Activated CD8-positive, alpha-beta memory T cell treated with anti-CD3 and anti-CD28 coated beads, Interleukin-2, amount 50 U/mL, for 24 hours (primary cell): Measurements from ENCODE around the gene STUM.
"Not testable (repeated sequence)": the region's sequence is repeated elsewhere in the genome, so short reads cannot be mapped to it uniquely, and the experiment has no call there.

ENCODE experiments used
- DNase-seq: peaks from one replicate; pipeline ENCODE4 v3.0.0-alpha.2; 2020; ENCODE audit errors: extremely low read depth

The STUM gene, protein sequence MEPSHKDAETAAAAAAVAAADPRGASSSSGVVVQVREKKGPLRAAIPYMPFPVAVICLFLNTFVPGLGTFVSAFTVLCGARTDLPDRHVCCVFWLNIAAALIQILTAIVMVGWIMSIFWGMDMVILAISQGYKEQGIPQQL

DNA sequence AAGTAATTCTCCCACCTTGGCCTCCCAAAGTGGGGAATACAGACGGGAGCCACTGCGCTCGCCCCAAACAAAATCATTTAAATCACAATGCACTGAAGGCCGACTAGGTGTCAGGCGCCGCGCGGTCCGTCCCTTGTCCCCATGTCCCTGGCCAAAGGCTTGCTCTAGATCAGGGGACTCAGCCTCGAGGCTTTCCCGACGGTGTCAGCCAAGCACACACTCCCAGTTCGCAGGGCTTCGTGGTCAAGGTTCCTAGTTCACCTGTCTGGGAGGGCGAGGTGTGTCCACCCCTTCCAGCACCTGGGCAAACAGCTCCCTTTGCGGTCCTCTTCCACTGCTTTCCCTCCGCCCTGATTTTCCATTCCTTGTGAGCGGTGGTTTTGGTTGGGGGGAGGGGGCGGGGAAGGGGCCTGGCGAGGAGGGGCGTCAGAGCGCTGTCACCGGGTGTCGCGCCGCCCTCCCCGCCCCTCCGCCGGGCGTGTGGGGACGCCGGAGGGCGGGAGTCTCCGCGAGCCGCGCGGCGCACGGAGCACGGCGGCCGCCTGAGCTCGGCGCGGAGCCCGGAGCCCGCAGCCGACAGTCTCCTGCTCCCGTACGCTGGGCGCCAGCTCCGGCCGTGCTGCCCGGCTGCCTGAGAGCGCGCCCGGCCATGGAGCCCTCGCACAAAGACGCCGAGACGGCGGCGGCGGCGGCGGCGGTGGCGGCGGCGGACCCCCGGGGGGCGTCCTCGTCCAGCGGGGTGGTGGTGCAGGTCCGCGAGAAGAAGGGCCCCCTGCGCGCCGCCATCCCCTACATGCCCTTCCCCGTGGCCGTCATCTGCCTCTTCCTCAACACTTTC is at the start of gene STUM:
TSS of gene STUM (plus strand) at position 509 of the 838 bp plus-strand sequence. CDS start at position 650, 141 bp downstream.
- no peak for DNase-seq

DNA sequence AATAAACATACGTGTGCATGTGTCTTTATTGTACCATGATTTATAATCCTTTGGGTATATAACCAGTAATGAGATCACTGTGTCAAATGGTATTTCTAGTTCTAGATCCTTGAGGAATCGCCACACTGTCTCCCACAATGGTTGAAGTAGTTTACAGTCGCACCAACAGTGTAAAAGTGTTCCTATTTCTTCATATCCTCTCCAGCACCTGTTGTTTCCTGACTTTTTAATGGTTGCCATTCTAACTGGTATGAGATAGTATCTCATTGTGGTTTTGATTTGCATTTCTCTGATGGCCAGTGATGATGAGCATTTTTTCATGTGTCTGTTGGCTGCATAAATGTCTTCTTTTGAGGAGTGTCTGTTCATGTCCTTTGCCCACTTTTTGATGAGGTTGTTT is 48.9 kb upstream of the STUM start:
- not testable (repeated sequence) for DNase-seq

DNA sequence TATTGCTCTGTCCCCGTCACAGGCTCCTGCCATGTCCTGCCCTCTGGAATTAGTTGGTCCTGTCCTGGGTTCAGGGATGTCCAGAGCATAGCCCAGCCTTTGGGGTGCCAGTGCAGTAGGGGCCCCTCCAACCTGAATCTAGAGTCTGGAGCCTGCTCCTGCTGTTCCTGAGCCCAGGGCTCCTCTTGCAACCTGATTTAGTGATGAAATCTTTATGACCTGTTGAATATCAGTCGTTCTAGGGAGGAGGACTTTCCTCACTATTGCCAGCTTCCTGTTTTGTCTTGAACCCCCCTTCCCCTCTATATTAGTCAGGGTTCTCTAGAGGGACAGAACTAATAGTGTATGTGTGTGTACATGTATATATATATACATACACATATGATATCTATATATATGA is 42.5 kb upstream of the STUM start:
- no peak for DNase-seq

DNA sequence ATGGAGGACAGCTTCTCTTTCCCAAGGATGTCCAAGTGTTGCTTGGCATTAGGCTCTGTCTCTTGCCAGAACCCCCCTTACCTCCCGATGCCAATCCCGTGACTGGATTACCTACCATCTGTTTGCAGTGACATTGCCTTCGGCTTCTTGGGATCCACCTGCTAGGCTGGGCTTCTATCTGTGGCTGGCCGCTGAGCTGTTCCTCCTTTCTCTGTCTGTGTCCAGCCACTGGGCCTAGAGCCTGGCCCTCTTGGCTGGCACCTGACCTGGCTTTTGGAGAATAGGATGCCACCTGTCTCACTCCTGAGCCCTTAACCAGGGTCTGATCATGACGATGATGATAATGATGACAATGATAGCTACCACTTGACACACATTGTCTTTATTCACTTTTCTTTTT is 41.6 kb upstream of the STUM start:
- no peak for DNase-seq

DNA sequence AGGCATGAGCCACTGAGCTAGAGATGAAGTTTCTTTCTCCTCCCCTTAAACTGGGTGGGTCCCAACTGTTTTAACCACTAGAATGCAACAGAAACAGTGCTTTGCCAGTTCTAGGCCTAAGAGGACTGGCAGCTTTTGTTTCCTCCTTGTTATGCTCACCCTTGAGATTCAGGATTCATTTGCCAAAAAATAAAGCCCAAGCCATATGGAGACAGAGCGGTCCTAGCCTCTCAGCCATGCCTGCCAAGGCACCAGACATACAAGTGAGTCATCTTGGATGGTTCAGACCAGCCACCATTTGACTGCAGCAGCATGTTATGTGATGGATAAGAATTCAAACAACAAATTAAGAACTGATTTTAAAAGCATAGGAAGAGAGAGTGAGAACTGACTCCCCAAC is 38.1 kb upstream of the STUM start:
- DNase-seq = no peak

DNA sequence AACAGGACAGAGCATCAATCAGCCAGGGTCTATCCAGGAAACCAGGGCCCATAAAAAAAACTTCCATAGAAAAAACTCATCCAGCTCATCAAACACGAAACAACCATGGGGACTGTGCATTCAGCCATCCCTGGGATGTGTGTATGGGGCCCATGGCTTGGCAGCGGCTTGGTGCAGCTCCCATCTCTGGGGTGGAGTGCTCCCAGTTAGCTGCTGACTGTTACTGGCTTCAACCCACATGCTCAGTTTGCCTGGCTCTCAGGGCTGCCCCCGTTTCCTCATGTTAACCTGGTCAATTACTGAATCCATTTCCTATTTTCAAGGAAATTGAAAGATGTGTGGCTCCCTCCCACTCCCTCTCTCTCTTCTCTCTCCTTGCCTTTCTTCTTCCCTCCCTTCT is 37.3 kb upstream of the STUM start:
- DNase-seq = no peak

DNA sequence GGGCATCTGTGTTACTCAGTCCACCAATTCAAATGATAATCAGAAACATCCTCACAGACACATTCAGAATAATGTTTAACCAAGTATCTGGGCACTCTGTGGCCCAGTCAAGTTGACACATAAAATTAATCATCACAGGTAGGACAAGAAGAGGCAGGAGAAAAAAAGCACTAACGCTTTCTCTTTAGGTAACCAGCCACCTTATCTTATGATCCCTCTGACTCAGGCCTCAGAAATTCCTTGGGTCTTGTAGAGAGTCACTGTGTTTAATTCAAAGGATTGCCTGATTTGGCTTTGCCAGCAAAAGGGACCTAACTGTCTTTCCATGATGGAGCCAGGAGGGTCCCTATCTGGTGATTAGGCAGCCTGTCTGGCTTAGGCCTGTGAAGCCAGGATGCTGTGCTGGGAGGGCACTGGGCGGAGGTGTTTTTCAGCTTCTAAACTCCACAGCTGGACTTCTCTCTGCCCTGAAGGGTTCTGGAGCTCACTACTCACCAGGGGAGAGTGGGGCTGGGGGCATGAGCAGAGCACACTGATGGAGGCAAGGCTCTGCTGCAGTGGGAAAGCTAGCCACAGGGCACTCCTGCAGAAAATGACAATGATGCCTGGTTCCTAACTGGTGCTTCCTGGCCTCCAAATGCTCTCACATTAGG is 36.4 kb upstream of the STUM start:
- DNase-seq = no peak

DNA sequence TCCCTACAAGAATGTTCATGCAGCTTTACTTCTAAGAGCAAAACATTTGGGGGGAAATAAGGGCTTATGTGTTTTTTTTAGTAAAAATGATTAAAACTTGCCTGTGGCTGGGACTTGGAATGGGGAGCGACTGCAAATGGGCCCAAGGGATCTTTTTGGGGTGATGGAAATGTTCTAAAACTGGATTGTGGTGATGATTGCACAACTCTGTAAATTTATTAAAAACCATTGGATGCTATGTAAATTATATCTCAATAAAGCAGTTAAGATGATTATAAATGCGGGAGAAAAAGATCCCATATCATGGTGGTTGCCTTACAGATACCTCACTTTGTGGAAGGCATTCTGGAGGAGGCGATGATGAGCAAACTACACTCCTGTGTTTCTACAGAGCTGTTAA is 30.2 kb upstream of the STUM start:
- no peak for DNase-seq

DNA sequence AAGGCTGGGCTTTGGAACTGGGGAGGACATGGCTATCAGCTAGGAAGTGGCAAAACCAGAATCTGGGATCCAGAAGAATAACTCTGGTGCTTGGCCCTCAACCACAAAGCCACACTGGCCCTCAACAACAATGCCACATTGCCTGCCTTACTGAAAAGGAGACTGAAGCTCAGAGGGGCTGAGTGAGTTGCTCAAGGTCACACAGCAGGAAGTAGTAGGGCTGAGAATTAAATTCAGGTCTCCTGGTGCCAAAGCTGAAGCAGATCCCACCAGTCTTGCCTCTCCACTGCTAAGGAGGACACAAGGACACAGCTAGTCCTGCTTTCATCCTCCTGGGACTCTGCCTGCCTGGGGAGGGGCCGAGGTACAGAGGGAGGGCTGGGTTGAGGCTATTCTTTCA is 29.4 kb upstream of the STUM start:
- DNase-seq = no peak

DNA sequence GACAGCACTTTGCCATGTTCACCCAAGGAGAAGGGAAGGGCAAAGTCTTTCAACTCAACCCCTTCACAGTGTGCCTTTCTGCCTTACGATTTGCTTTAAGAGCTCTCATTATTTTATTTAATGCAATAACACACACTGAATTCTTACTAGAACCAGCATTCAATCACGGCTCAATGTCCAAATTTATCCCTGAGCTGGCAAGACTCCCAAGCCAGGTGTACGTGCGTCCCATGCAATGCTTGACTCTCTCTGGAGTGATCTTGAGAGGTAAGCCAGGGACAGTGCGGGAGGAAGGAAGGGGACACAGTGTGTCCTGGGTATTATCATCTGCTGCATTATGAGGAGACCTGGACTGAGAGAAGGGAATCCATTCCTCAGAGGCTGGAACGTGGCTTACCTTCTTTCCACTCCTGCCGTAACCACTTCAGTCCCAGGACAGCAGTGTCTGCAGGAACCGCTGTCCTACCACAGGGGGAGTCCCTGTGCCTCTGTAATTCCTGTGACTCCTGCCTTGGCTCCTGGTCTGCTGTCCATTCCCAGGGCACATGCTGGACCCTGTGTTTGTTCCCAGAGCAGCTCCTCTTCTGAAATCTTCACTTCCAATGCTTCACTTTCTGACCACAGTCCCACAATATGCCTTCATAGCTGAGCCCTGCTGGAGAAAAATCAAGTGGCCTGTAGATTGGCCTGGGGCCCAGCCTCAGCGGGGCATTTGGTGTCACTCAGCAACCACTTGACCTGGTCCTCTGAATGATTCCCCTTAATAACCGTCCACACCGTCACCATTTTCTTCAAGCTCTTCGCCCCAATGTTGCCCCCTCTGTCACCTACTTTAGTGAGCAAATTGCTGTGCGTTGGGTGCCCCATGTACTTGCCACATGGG is 28.6 kb upstream of the STUM start:
- no peak for DNase-seq

DNA sequence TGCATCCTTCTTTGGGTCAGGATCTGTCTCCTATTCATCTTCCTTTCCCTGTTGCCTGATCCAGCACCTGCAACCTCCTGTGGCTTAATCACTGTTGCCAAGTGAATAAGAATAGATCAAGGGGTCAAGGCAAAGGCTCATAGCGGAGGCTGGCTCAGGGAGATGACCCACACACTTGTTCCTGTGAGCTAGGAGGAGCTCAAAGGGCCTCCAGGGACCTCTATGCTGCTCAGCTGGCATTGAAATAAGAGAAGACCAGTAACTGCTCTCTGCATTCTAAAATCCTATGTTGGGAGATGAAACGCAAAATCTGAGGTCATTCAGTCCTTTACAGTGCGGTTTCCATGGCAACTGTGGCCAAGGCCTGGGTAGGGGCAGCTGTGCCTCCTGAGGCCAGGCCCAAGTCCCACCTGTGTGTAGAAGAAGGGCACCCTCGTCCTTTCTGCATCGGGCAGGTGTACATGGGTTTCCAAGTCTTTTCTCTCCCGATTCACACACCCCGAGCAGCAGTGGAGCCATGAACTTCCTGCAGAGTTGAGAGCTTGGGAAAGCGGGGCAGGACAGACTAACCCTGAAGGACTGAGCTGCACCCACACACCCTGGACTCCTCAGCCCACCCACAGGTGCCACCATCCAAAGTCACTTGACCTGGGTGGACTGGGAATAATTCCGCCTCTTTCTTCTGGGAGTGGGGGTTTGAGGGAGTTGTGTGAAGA is 27.8 kb upstream of the STUM start:
- no peak for DNase-seq

DNA sequence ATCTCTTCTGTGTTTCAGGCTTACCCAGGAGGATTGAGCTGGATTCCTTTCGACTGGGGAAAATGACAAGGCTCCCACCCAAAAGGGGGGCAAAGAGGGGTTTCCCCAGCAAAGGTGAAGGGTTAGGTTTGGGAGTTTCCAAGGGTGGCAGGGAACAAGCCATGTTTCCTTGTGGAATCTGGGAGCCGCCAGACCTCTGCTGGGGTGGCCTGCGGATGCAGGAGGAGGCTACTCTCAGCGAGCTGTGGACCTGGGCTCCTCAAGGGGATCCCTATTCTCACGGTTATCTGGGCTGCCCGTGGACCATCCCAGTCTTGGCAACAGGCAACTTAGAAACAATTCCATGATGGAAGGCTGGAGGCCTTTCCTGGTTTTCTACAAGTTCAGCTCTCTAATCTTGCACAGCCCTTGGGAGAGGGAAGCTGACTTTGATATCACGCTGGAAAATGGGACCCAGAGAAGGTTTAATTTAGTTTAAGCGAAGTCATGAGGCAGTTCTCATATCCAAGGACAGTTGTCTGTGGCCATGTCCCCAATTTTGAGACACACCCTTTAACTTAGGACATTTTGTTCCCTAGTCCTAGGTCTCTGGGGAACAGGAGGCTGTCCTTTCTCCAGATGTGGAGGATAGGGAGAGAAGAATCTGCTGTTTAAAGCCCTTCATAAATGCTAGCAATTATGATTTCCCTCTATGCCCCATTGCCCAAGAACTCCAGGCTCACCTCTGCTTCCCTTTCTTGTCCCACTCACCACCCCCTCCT is 24.7 kb upstream of the STUM start:
- DNase-seq = no peak

DNA sequence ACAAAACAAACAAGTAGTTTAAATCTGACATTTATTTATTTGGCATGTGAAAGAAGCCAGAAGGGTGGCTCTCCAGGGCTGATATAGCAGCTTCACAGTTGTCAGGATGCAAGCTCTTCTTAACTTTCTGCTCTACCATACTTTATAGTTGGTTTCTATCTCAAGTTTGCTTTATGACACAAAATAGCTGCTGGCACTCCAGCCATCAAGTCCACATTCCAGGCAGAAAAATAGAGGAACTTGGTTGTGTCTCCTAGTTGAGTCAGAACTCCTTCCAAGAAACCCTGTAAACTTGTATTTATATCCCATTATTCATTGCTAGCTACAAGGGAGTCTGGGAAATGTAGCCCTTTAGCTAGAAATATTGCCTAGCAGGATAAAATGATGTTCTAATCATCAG is 24.0 kb upstream of the STUM start:
- no peak for DNase-seq

DNA sequence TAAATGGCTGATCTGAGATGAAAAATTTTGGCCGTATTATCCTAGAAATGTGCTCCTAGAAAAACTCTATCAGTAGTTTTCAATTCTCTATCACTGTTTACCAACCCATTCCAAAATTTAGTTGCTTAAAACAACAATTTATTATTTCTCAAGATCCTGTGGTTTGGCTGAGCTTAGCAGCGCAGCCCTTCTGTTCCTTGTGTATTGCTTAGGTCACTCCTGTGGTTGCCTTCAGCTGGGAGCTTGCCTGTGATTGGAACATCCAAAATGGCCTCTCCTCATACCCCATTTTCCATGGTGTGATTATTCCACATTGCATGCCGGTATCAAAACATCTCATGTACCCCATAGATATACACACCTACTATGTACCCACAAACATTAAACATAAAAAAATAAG is 22.8 kb upstream of the STUM start:
- no peak for DNase-seq

DNA sequence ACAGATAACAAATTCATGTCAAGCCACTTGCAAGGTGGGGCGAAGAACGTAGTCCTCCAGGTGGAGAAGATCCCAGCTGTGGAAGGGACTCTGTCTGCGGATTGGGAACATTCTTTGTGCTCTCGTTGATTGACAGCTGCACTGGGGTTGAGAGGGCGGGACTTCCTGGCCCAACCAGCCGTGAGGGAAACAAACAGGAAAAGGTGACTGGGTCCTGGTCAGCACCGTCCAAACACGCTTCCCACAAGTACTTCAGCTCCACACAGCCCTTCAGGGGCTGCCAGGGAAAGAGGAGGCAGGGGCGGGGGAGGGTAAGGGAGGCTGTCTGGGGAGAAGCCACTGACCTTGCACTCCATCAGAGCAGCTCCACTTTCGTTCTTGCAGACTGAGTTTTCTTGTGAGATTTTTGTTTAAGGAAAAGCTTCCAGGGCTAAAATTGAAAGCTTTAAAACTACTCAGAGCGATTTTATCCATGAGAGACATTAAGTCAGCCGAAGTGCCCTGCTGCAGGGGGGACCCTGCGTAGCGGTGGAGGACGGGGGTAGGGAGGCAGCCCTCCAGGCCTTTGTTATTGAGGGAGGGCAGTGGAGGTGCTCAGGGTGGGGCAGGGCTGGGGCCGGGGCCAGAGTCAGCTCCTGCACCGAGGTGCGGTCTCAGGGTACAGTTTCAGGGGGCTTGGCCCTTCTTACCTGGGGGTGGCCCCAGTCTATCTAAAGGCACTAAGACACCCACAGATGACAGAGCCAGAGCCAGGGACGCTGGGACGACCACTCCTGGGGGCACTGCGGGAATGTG is 21.6 kb upstream of the STUM start:
- no peak for DNase-seq

DNA sequence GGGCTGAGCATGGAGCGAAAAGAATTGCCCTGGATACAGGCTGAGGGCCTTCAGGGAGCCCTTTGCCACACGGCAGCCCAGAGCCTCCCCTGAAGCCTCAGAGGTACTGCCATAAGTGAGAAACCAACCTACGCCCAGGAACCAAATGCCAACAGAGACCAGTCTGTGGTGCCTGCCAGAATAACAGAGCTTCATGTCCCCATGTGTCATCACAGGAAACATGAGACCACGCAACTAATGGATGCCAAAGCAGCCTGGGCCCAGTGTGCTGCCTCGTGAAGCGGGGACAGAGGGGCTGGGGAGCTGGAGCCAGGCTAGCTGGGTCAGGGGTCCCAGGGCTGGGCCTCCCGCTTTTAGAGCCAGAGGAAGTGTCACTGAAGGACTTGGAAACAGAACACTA is 18.7 kb upstream of the STUM start:
- DNase-seq = no peak

DNA sequence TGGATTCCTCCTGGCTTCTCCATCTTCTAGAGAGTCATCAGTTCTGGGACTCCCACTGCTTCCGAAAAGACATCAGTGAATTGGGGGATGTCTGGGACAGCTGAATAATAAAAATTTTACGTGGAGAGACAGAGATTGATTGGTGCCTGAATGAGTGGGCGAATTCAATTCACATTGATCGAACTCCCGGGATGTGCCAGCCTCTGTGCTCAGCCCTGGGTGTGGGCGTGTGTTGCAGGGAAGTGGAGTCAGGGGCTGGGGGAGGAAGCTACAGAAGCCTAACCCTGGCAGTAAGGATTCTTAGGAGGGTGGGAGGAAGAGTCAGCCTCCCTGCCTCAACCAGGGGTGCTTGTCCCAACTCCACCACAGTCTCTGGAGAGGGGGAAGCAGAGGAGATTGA is 18.0 kb upstream of the STUM start:
- DNase-seq = no peak

DNA sequence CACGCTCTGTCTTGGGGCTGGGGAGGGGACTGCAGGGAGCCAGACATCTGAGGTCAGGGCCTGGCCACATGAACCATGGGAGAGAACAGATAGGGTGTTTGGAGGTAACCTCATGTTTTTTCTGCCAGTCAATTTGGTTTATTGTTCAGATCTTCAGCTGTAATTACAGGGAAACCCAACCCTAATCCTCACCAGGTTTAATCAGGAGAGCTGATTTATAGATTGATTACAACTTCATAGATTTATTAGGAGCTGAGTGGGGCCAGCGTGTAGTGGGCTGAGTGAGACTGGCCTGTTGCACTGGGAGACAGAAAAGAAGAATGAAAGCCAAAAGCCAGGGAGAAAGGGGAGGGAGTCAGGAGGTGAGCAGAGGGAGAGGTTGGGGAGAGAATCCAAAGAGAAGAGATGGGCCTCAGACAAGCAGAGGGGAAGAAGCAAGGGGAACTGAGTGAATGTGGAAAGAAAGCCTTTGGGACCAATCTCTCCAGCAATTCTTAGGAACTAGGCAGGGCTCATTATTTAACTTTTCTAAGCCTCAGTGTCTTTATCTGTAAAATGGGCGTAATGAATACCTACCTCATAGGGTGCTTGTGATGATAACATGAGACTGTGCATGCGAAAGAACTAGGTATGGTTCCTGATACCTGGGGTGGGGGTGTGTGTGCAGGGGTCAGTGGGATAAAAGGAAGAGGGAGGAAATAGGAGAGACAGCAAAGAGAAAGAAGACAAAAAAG is 17.0 kb upstream of the STUM start:
- no peak for DNase-seq

DNA sequence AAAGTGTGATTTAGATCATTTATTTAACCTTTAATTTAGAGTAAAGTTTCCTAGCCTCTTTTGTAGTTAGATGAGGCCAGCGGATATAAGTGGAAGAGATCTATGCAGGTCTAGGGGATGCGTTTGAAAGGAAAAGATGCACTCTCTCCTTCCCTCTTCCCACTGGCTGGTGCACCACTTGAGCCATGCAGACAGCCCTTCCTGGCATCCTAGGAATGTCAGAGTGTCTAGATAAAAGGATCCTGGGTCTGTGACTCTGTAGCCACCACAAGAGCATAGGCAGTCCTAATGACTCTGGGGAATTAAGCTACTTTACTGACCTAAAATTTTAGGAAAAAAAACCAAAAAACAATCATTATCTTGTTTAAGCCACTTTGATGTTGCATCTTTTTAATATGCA is 16.0 kb upstream of the STUM start:
- no peak for DNase-seq
